OCI-LY1 (cell line): ENCODE data around the gene GATA3.

Source experiments
- CTCF ChIP-seq: fragments of 200-600 bp; sonication (generic), shearing (Covaris generic); IDR thresholded peaks from 2 replicates; pipeline ENCODE4 v1.5.1; 2017; ENCODE audit warnings: mild to moderate bottlenecking, antibody characterized with exemption, low read length, moderate library complexity, mixed read lengths
- EZH2 ChIP-seq: fragments of 200-600 bp; sonication (generic), shearing (Covaris generic); IDR thresholded peaks from 2 replicates; pipeline ENCODE4 v1.8.0; 2017; ENCODE audit warnings: borderline replicate concordance, mixed run types, mild to moderate bottlenecking, antibody characterized with exemption, low read length, moderate library complexity, mixed read lengths

GRCh38 chr10:8114741-8115617 lies 60.5 kb downstream of the GATA3 start:
- TF ChIP-seq CTCF (no peak), EZH2 (no peak)
